GM06990 (cell line): ENCODE data around the gene PHLDA2.

Source experiments
- DNase-seq: peaks from one replicate; pipeline ENCODE4 v3.0.0-alpha.2; 2011; ENCODE audit not compliant: insufficient read length; ENCODE audit errors: extremely low read depth
- H3K27me3 ChIP-seq: replicated peaks from 2 replicates; pipeline ENCODE4 v1.6.0; 2011; ENCODE audit warnings: low read length; ENCODE audit not compliant: control insufficient read depth, insufficient read depth
- H3K36me3 ChIP-seq: 2 replicates; pipeline ENCODE4 v1.5.1; 2011; ENCODE audit warnings: low read length; ENCODE audit not compliant: control insufficient read depth, insufficient read depth
- H3K4me3 ChIP-seq: replicated peaks from 2 replicates; pipeline ENCODE4 v1.5.1; 2011; ENCODE audit warnings: low read depth, mild to moderate bottlenecking, control low read depth, low read length
- CTCF ChIP-seq: IDR thresholded peaks from 2 replicates; pipeline ENCODE4 v1.5.1; 2011; ENCODE audit warnings: low read length, control low read depth, mild to moderate bottlenecking, inconsistent platforms; ENCODE audit not compliant: insufficient read depth, poor library complexity, severe bottlenecking

The PHLDA2 gene

GRCh38 chr11:2921261-2921660 is 8.0 kb downstream of the PHLDA2 start:
- no peak for TF ChIP-seq CTCF
- no peak overlapping the region for H3K4me3 ChIP-seq
- no peak for DNase-seq
- H3K36me3 ChIP-seq, result no peaks in the 10 kb centered on the region
- H3K27me3 ChIP-seq, result no peaks in the 10 kb centered on the region; the same call in 1 of the 2 replicates

- no peak overlapping the region for H3K4me3 ChIP-seq
These were observed 8.9 kb downstream of the PHLDA2 start for GRCh38 chr11:2920343-2920742.

GRCh38 chr11:2919837-2920236 is 9.4 kb downstream of the PHLDA2 start:
- DNase-seq, result no peak
- H3K4me3 ChIP-seq, result no peak overlapping the region
- no peaks in the 10 kb centered on the region for H3K36me3 ChIP-seq
- no peaks in the 10 kb centered on the region for H3K27me3 ChIP-seq
- no peak for TF ChIP-seq CTCF

More at GRCh38 chr11:2920343-2920742, 8.9 kb downstream of the PHLDA2 start:
- no peak for TF ChIP-seq CTCF
- Histone ChIP-seq H3K36me3 (no peaks in the 10 kb centered on the region), H3K27me3 (no peaks in the 10 kb centered on the region; the same call in 1 of the 2 replicates)
- no peak for DNase-seq

GRCh38 chr11:2919188-2919587 is 10.0 kb downstream of the PHLDA2 start:
- no peak for DNase-seq
- TF ChIP-seq CTCF, result no peak
- Histone ChIP-seq H3K36me3 (no peaks in the 10 kb centered on the region), H3K4me3 (no peak overlapping the region), H3K27me3 (no peaks in the 10 kb centered on the region)

GRCh38 chr11:2917842-2918490 is 11.3 kb downstream of the PHLDA2 start:
- Histone ChIP-seq H3K36me3 (no peaks in the 10 kb centered on the region), H3K27me3 (no peaks in the 10 kb centered on the region), H3K4me3 (no peak overlapping the region)
- TF ChIP-seq CTCF, result no peak
- DNase-seq, result no peak
